Loucy (cell line): ENCODE measurements around the gene SLC9A5.

Experiments used
- H2AFZ ChIP-seq: fragments of 200-600 bp; sonication (generic); 2 replicates; pipeline ENCODE4 v1.6.0; 2016; ENCODE audit warnings: antibody characterized with exemption, mild to moderate bottlenecking, low read length, moderate library complexity
- H3F3A ChIP-seq: fragments of 200-600 bp; 2 replicates; pipeline ENCODE4 v1.6.0; 2016; ENCODE audit warnings: antibody characterized with exemption, low read depth, mild to moderate bottlenecking
- H3K27me3 ChIP-seq: fragments of 200-600 bp; sonication (generic); 2 replicates; pipeline ENCODE4 v1.6.1; 2014; ENCODE audit warnings: low read length, mild to moderate bottlenecking; ENCODE audit not compliant: insufficient read depth, poor library complexity, severe bottlenecking
- H3K36me3 ChIP-seq: fragments of 200-600 bp; sonication (generic); 2 replicates; pipeline ENCODE4 v1.6.1; 2016; ENCODE audit warnings: low read length; ENCODE audit not compliant: insufficient read depth
- H3K4me1 ChIP-seq: fragments of 200-600 bp; sonication (generic); 2 replicates; pipeline ENCODE4 v1.5.1; 2014; ENCODE audit warnings: low read length, mild to moderate bottlenecking; ENCODE audit not compliant: insufficient read depth, poor library complexity, severe bottlenecking
- H3K4me2 ChIP-seq: fragments of 200-600 bp; sonication (generic); 2 replicates; pipeline ENCODE4 v1.6.0; 2014; ENCODE audit warnings: antibody characterized with exemption, low read length, low read depth, mild to moderate bottlenecking; ENCODE audit not compliant: poor library complexity, severe bottlenecking
- H3K4me3 ChIP-seq: fragments of 200-600 bp; sonication (generic); 2 replicates; pipeline ENCODE4 v1.5.1; 2014; ENCODE audit warnings: low read length, mild to moderate bottlenecking, mixed read lengths; ENCODE audit not compliant: poor library complexity, severe bottlenecking
- H3K79me2 ChIP-seq: fragments of 200-600 bp; sonication (generic); 2 replicates; pipeline ENCODE4 v1.6.1; 2014; ENCODE audit warnings: low read length; ENCODE audit not compliant: insufficient read depth
- H3K9ac ChIP-seq: fragments of 200-600 bp; sonication (generic); 2 replicates; pipeline ENCODE4 v1.6.0; 2014; ENCODE audit warnings: mild to moderate bottlenecking, low read depth, low read length, moderate library complexity; ENCODE audit not compliant: poor library complexity, severe bottlenecking
- H3K9me2 ChIP-seq: fragments of 200-600 bp; sonication (generic); replicated peaks from 2 replicates; pipeline ENCODE4 v1.6.1; 2016; ENCODE audit warnings: low read depth, low read length, mixed read lengths
- H3K9me3 ChIP-seq: fragments of 200-600 bp; sonication (generic); 2 replicates; pipeline ENCODE4 v1.6.1; 2014; ENCODE audit warnings: mild to moderate bottlenecking, antibody characterized with exemption, low read length, low read depth; ENCODE audit not compliant: insufficient read depth
- H4K20me1 ChIP-seq: fragments of 200-600 bp; sonication (generic); 2 replicates; pipeline ENCODE4 v1.6.0; 2014; ENCODE audit warnings: antibody characterized with exemption, low read length, mild to moderate bottlenecking; ENCODE audit not compliant: insufficient read depth, poor library complexity, severe bottlenecking
- EZH2phosphoT487 ChIP-seq: fragments of 200-600 bp; IDR thresholded peaks from 2 replicates; pipeline ENCODE4 v1.6.1; 2018; ENCODE audit warnings: antibody characterized with exemption, mild to moderate bottlenecking, moderate library complexity, borderline replicate concordance
- TF ChIP-seq, protein P1 (sequence below): fragments of 200-600 bp; sonication (generic); conservative IDR thresholded peaks from 2 replicates; pipeline ENCODE4 v1.5.1; 2014; ENCODE audit warnings: mild to moderate bottlenecking, antibody characterized with exemption, low read length

SLC9A5 gene

DNA sequence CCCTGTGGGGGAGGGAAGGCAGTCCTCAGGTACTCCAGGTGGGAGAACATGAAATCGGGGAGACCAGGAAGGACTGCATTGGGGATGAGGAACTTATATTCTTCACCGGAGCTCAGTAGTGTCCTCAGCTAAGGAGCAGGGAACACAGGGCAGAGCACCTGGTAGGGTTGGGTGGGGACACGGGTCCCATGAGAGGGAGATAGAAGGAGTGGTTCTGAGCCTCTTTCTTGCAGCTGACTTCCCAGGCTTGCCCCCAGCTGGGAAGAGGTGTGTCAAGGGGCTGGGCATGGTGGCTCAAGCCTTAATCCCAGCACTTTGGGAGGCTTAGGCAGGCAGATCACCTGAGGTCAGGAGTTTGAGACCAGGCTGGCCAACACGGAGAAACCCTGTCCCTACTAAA lies 3.6 kb upstream of the SLC9A5 start:
- no peaks in the 10 kb centered on the region for H3K36me3 ChIP-seq
- TF ChIP-seq, protein P1, sequence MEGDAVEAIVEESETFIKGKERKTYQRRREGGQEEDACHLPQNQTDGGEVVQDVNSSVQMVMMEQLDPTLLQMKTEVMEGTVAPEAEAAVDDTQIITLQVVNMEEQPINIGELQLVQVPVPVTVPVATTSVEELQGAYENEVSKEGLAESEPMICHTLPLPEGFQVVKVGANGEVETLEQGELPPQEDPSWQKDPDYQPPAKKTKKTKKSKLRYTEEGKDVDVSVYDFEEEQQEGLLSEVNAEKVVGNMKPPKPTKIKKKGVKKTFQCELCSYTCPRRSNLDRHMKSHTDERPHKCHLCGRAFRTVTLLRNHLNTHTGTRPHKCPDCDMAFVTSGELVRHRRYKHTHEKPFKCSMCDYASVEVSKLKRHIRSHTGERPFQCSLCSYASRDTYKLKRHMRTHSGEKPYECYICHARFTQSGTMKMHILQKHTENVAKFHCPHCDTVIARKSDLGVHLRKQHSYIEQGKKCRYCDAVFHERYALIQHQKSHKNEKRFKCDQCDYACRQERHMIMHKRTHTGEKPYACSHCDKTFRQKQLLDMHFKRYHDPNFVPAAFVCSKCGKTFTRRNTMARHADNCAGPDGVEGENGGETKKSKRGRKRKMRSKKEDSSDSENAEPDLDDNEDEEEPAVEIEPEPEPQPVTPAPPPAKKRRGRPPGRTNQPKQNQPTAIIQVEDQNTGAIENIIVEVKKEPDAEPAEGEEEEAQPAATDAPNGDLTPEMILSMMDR = no peak
- no peak for TF ChIP-seq EZH2phosphoT487
- H3K4me2 ChIP-seq = peak overlapping the region; percentile 99
- H3K4me1 ChIP-seq = peaks cover 79% of the 10 kb centered on the region
- no peaks in the 10 kb centered on the region for H3K27me3 ChIP-seq
- H3K79me2 ChIP-seq = peaks cover 52% of the 10 kb centered on the region; the same call in 1 of the 2 replicates
- no peak overlapping the region for H2AFZ ChIP-seq
- no peaks in the 10 kb centered on the region for H3K9me2 ChIP-seq
- peak overlapping the region; percentile 88 for H3K4me3 ChIP-seq
- peaks cover 8% of the 10 kb centered on the region for H3F3A ChIP-seq
- H3K9ac ChIP-seq = peak overlapping the region; percentile 83
- H4K20me1 ChIP-seq = peaks cover 19% of the 10 kb centered on the region
- H3K9me3 ChIP-seq = no peaks in the 10 kb centered on the region

DNA sequence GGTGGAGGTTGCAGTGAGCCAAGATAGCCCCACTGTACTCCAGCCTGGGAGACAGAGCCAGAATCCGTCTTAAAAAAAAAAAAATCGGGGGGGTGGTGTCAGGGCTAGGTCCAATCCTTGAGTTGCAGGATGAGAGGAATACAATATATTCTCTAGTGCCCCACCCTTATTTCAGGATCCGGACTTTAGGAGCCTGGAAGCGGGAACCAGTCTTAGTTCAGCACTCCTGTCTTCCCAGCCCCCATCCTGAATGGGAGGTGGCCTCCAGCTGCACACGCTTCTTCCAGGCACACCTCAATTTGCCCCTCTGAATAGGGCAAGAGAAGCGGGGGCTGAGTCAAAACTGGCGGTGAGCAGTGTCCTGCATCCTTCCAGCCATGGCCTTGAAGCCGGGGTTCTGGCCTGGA lies 3.1 kb upstream of the SLC9A5 start:
- Histone ChIP-seq H3K4me1 (peaks cover 79% of the 10 kb centered on the region), H2AFZ (no peak overlapping the region), H3K9ac (peak overlapping the region; percentile 83)

DNA sequence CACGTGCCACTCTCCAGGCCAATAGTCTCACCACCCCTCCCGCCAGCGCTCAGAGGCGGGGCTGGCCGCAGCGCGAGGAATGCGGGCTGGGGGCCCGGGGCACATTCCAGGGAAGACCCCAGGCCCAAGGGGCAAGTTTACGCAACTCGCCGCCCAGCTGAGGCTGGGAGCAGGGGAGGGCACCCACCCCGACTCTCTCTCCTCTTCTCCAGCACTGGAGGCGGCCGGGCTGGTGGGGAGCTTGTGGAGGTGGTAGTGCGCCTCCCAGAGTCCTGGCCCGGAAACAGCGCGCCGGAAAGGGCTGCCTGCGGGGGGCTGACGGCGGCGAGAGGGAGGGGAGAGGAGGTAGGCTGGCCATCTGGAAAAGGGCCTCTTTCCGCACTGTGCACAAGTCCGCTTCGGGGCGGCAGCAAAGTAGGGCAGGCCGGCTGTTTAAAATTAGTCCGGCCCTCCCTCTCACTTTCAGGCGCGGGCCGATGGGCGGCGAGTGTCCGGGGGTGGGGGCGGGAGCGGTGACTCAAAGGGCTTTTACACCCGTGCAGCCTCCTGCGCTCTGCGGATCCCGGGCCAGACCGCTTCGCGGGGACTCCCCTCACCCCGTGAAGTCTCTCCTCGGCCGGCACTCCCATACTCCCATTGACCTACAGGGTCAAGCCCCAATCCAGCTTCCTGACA lies 2.6 kb upstream of the SLC9A5 start:
- Histone ChIP-seq H4K20me1 (peaks cover 19% of the 10 kb centered on the region), H3K79me2 (peaks cover 46% of the 10 kb centered on the region; the same call in 1 of the 2 replicates), H3K4me2 (peak overlapping the region; percentile 99), H3F3A (peaks cover 8% of the 10 kb centered on the region), H3K27me3 (no peaks in the 10 kb centered on the region), H3K9ac (peak overlapping the region; percentile 83), H3K4me3 (peak overlapping the region; percentile 88), H3K9me3 (no peaks in the 10 kb centered on the region), H3K9me2 (no peaks in the 10 kb centered on the region), H2AFZ (peak overlapping the region; percentile 86), H3K36me3 (no peaks in the 10 kb centered on the region), H3K4me1 (peaks cover 77% of the 10 kb centered on the region)
- TF ChIP-seq, protein P1 = peak; percentile 44
- TF ChIP-seq EZH2phosphoT487 = no peak

More for the DNA sequence above, 3.1 kb upstream of the SLC9A5 start:
- TF ChIP-seq, protein P1 = no peak
- no peak for TF ChIP-seq EZH2phosphoT487
- H3K4me3 ChIP-seq = peak overlapping the region; percentile 88
- no peaks in the 10 kb centered on the region for H3K36me3 ChIP-seq
- no peaks in the 10 kb centered on the region for H3K9me3 ChIP-seq
- peaks cover 48% of the 10 kb centered on the region; the same call in 1 of the 2 replicates for H3K79me2 ChIP-seq
- peak overlapping the region; percentile 99 for H3K4me2 ChIP-seq
- peaks cover 8% of the 10 kb centered on the region for H3F3A ChIP-seq
- H3K9me2 ChIP-seq = no peaks in the 10 kb centered on the region
- H4K20me1 ChIP-seq = peaks cover 19% of the 10 kb centered on the region
- no peaks in the 10 kb centered on the region for H3K27me3 ChIP-seq
